Measurements from ENCODE around the gene ATG16L1. TPM values are rescaled to one million over a fixed set of nuclear protein-coding genes. Genes with fewer than 3 reads are reported as not detected.

The ATG16L1 gene
- total and polyA plus RNA-seq, 10 of the 15 experiments (the other 5 are each of a cell fraction or from before 2014, with no cell fraction given) = 5.2 to 26.6 (median 15.6) TPM

GRCh38 chr2:233343171-233343705 is 91.8 kb downstream of the ATG16L1 start:
- POLR2A ChIA-PET = no interaction called here
- 77% methylated on average over 15 of the region's 15 CpGs for WGBS (ENCODE audit: insufficient coverage, insufficient replicate concordance, low lambda C conversion rate, missing lambda C conversion rate)

More at GRCh38 chr2:233343171-233343705, 91.8 kb downstream of the ATG16L1 start:
- H2AFZ ChIP-seq (ENCODE audit: control insufficient read depth, low read depth, low read length) = no peak overlapping the region
- RAD21 ChIA-PET (ENCODE audit: unreplicated experiment) = no interaction called here
- no peak for ATAC-seq
- CTCF ChIA-PET = interaction anchor here (1.5 to 1.6 kb wide), 2 partner anchors 11 to 13 kb away, joined by 5 to 7 read pairs; partner anchors contain the start of gene DGKD
- no peak overlapping the region for H3K27ac ChIP-seq (ENCODE audit: control insufficient read depth, insufficient read depth)
- no peaks in the 10 kb centered on the region for H3K79me2 ChIP-seq (ENCODE audit: control insufficient read depth, insufficient read depth, low read length)
- no peak overlapping the region for H3K4me3 ChIP-seq
- no peaks in the 10 kb centered on the region; a peak in 1 of 4 replicates for H3K27me3 ChIP-seq (replicated peaks in 1 of 2; ENCODE audit: control insufficient read depth in 2 of 2, insufficient read depth in 2 of 2, low read length in 1 of 2)
- in situ Hi-C loops (cut with MboI) (no loop called here), intact Hi-C loops (cut with micrococcal nuclease; ENCODE audit: unreplicated experiment) (no loop called here)
- H3K36me3 ChIP-seq (ENCODE audit: control insufficient read depth in 2 of 2, insufficient read depth in 2 of 2, low read length in 1 of 2) = no peaks in the 10 kb centered on the region
- no peaks in the 10 kb centered on the region for H3K9me3 ChIP-seq (replicated peaks; ENCODE audit: control insufficient read depth, insufficient read depth, low read length)
- SMC1A ChIA-PET (ENCODE audit: uncharacterized antibody, unreplicated experiment) = interaction anchor here (1.4 kb wide), 1 partner anchor 15 kb away, joined by 5 read pairs; no protein-coding TSS in a partner anchor
- no peaks in the 10 kb centered on the region for H4K20me1 ChIP-seq (ENCODE audit: control insufficient read depth, insufficient read depth)
- no peak for TF ChIP-seq ESRRA (IDR thresholded peaks at IDR 0.05; ENCODE audit: low read length)
- TF ChIP-seq NFXL1 (IDR thresholded peaks at IDR 0.05; ENCODE audit: borderline replicate concordance) = no peak
- no peak for DNase-seq (ENCODE audit: low read depth, low spot score)
- no peaks in the 10 kb centered on the region for H3K4me1 ChIP-seq (ENCODE audit: control insufficient read depth, insufficient read depth, low read length)
- no TSS peak for BruUV-seq (replicated peaks)
- no peak overlapping the region for H3K9ac ChIP-seq (ENCODE audit: control insufficient read depth, insufficient read depth, low read length)
- FAIRE-seq = no peak
- H3K4me2 ChIP-seq (ENCODE audit: control insufficient read depth, insufficient read depth) = no peak overlapping the region

Small RNAs within 50 kb of the gene (small RNA-seq; reads per million reads assigned to genes)
- not detected for gene RN7SL32P
- 138 reads per million, percentile 99 among the genes with 10 or more reads in this experiment for gene SCARNA5
- gene SCARNA6 = 139 reads per million, percentile 99 among the genes with 10 or more reads in this experiment

Other genes with a start within 250 kb of the ATG16L1 start
- not detected in 2 replicates for gene NGEF, start 238.4 kb upstream of the ATG16L1 start, total RNA-seq (2014; rRNA removed)
- gene NGEF, start 238.4 kb upstream of the ATG16L1 start, total RNA-seq (2014; rRNA removed; fragmentation: Illumina TruSeq; extraction: Trizol) = not detected in 2 replicates
- gene NGEF, start 238.4 kb upstream of the ATG16L1 start, total RNA-seq (2021) = not detected in 2 replicates
- gene NGEF, start 238.4 kb upstream of the ATG16L1 start, polyA plus RNA-seq (2011; rRNA removed) = 0.12 TPM in 2 replicates
- gene NGEF, start 238.4 kb upstream of the ATG16L1 start, polyA plus RNA-seq (2014; fragmentation: Illumina TruSeq; extraction: Trizol) = not detected in 2 replicates
- gene NGEF, start 238.4 kb upstream of the ATG16L1 start, polyA plus RNA-seq (2014; fragmentation: Nextera tagmentation; extraction: Ambion mirVana) = not detected
- gene NGEF, start 238.4 kb upstream of the ATG16L1 start, polyA plus RNA-seq (2014; rRNA removed) = not detected in 2 replicates
- not detected for gene NGEF, start 238.4 kb upstream of the ATG16L1 start, polyA plus RNA-seq (2016; fragmentation: Nextera tagmentation; extraction: Ambion mirVana)
- gene NEU2, start 219.0 kb upstream of the ATG16L1 start, total RNA-seq (2014; rRNA removed) = not detected in 2 replicates
- not detected in 2 replicates for gene NEU2, start 219.0 kb upstream of the ATG16L1 start, total RNA-seq (2014; rRNA removed; fragmentation: Illumina TruSeq; extraction: Trizol)
- not detected in 2 replicates for gene NEU2, start 219.0 kb upstream of the ATG16L1 start, total RNA-seq (2021)
- not detected in 2 replicates for gene NEU2, start 219.0 kb upstream of the ATG16L1 start, polyA plus RNA-seq (2011; rRNA removed)
- not detected in 2 replicates for gene NEU2, start 219.0 kb upstream of the ATG16L1 start, polyA plus RNA-seq (2014; fragmentation: Illumina TruSeq; extraction: Trizol)
- not detected for gene NEU2, start 219.0 kb upstream of the ATG16L1 start, polyA plus RNA-seq (2014; fragmentation: Nextera tagmentation; extraction: Ambion mirVana)
- not detected in 2 replicates for gene NEU2, start 219.0 kb upstream of the ATG16L1 start, polyA plus RNA-seq (2014; rRNA removed)
- gene NEU2, start 219.0 kb upstream of the ATG16L1 start, polyA plus RNA-seq (2016; fragmentation: Nextera tagmentation; extraction: Ambion mirVana) = not detected
- 66.2 and 89.5 TPM in 2 replicates for gene INPP5D, start 191.3 kb upstream of the ATG16L1 start, total RNA-seq (2014; rRNA removed)
- 64.9 and 74.6 TPM in 2 replicates for gene INPP5D, start 191.3 kb upstream of the ATG16L1 start, total RNA-seq (2014; rRNA removed; fragmentation: Illumina TruSeq; extraction: Trizol)
- gene INPP5D, start 191.3 kb upstream of the ATG16L1 start, total RNA-seq (2021) = 126 and 139 TPM in 2 replicates
- gene INPP5D, start 191.3 kb upstream of the ATG16L1 start, polyA plus RNA-seq (2011; rRNA removed) = 24.3 and 43.0 TPM in 2 replicates
- 78.1 and 101 TPM in 2 replicates for gene INPP5D, start 191.3 kb upstream of the ATG16L1 start, polyA plus RNA-seq (2014; fragmentation: Illumina TruSeq; extraction: Trizol)
- 10 to 100 TPM; 11.8 to 19.4 TPM for gene INPP5D, start 191.3 kb upstream of the ATG16L1 start, polyA plus RNA-seq (2014; fragmentation: Nextera tagmentation; extraction: Ambion mirVana)
- gene INPP5D, start 191.3 kb upstream of the ATG16L1 start, polyA plus RNA-seq (2014; rRNA removed) = 88.1 and 102 TPM in 2 replicates
- gene INPP5D, start 191.3 kb upstream of the ATG16L1 start, polyA plus RNA-seq (2016; fragmentation: Nextera tagmentation; extraction: Ambion mirVana) = 100 to 1,000 TPM; 101 to 104 TPM
- not detected in 2 replicates for gene SAG, start 56.1 kb downstream of the ATG16L1 start, total RNA-seq (2014; rRNA removed)
- gene SAG, start 56.1 kb downstream of the ATG16L1 start, total RNA-seq (2014; rRNA removed; fragmentation: Illumina TruSeq; extraction: Trizol) = not detected in 2 replicates
- 0.69 TPM in 1 of 2 replicates, not detected in the other for gene SAG, start 56.1 kb downstream of the ATG16L1 start, total RNA-seq (2021)
- not detected in 2 replicates for gene SAG, start 56.1 kb downstream of the ATG16L1 start, polyA plus RNA-seq (2011; rRNA removed)
- gene SAG, start 56.1 kb downstream of the ATG16L1 start, polyA plus RNA-seq (2014; fragmentation: Illumina TruSeq; extraction: Trizol) = 0.06 TPM in 1 of 2 replicates, not detected in the other
- under 1 TPM in 1 of 2 experiments, not detected in 1; 0.47 TPM for gene SAG, start 56.1 kb downstream of the ATG16L1 start, polyA plus RNA-seq (2014; fragmentation: Nextera tagmentation; extraction: Ambion mirVana)
- not detected in 2 replicates for gene SAG, start 56.1 kb downstream of the ATG16L1 start, polyA plus RNA-seq (2014; rRNA removed)
- gene SAG, start 56.1 kb downstream of the ATG16L1 start, polyA plus RNA-seq (2016; fragmentation: Nextera tagmentation; extraction: Ambion mirVana) = not detected
- gene DGKD, start 102.8 kb downstream of the ATG16L1 start, total RNA-seq (2014; rRNA removed) = 22.6 and 29.2 TPM in 2 replicates
- 25.2 and 25.6 TPM in 2 replicates for gene DGKD, start 102.8 kb downstream of the ATG16L1 start, total RNA-seq (2014; rRNA removed; fragmentation: Illumina TruSeq; extraction: Trizol)
- 81.9 and 82.7 TPM in 2 replicates for gene DGKD, start 102.8 kb downstream of the ATG16L1 start, total RNA-seq (2021)
- gene DGKD, start 102.8 kb downstream of the ATG16L1 start, polyA plus RNA-seq (2011; rRNA removed) = 12.0 and 15.4 TPM in 2 replicates
- 18.6 and 28.5 TPM in 2 replicates for gene DGKD, start 102.8 kb downstream of the ATG16L1 start, polyA plus RNA-seq (2014; fragmentation: Illumina TruSeq; extraction: Trizol)
- 1 to 10 TPM; 2.7 to 3.1 TPM for gene DGKD, start 102.8 kb downstream of the ATG16L1 start, polyA plus RNA-seq (2014; fragmentation: Nextera tagmentation; extraction: Ambion mirVana)
- gene DGKD, start 102.8 kb downstream of the ATG16L1 start, polyA plus RNA-seq (2014; rRNA removed) = 53.5 and 57.9 TPM in 2 replicates
- gene DGKD, start 102.8 kb downstream of the ATG16L1 start, polyA plus RNA-seq (2016; fragmentation: Nextera tagmentation; extraction: Ambion mirVana) = 10 to 100 TPM; 29.2 to 32.1 TPM